Measurements from ENCODE around the gene DNER. TPM values are rescaled to one million over a fixed set of nuclear protein-coding genes. Genes with fewer than 3 reads are reported as not detected.

DNER gene
- total and polyA plus RNA-seq, 2 experiments from 2014 or later: 0.39 to 0.65 TPM

- Histone ChIP-seq H3K9me2 (ENCODE audit: insufficient read depth) (no peaks in the 10 kb centered on the region), H3K4me2 (ENCODE audit: unreplicated experiment) (peak overlapping the region; percentile 10), H3K9me3 (ENCODE audit: low read depth) (no peaks in the 10 kb centered on the region), H3K27ac (peak overlapping the region; percentile 67), H3K9ac (0 out of 2 replicates have a peak overlapping the region, but pooled peaks have one; percentile 6), H3K4me1 (ENCODE audit: insufficient read depth) (peaks cover 30% of the 10 kb centered on the region), H3K4me3 (no peak overlapping the region), H4K20me1 (ENCODE audit: insufficient read depth) (no peaks in the 10 kb centered on the region), H3K27me3 (replicated peaks; ENCODE audit: insufficient read depth) (no peaks in the 10 kb centered on the region), H2AFZ (no peak overlapping the region), H3F3A (ENCODE audit: insufficient read depth) (peaks cover 30% of the 10 kb centered on the region), H3K36me3 (ENCODE audit: low read depth) (no peaks in the 10 kb centered on the region), H3K79me2 (ENCODE audit: insufficient read depth) (no peaks in the 10 kb centered on the region)
- WGBS, 2 experiments (ENCODE audit: low coverage in 1 of 2, low lambda C conversion rate in 2 of 2, missing lambda C conversion rate in 2 of 2): 95 to 98% methylated on average over 4 of the region's 4 CpGs
- DNase-seq: no peak
- TF ChIP-seq EZH2 (IDR thresholded peaks at IDR 0.05; ENCODE audit: insufficient read depth, poor library complexity, severe bottlenecking): no peak
- no peak for TF ChIP-seq EZH2phosphoT487 (IDR thresholded peaks at IDR 0.05; ENCODE audit: insufficient read depth, low read depth)
- in situ Hi-C loops (cut with MboI): no loop called here
These were observed 369.4 kb downstream of the DNER start for GRCh38 chr2:229344955-229345354.

GRCh38 chr2:229344151-229344551, 370.2 kb downstream of the DNER start:
- peak; percentile 87 for DNase-seq
- 54 to 56% methylated on average over 6 of the region's 6 CpGs for WGBS, 2 experiments (ENCODE audit: low coverage in 1 of 2, low lambda C conversion rate in 2 of 2, missing lambda C conversion rate in 2 of 2)
- in situ Hi-C loops (cut with MboI): no loop called here
- no peaks in the 10 kb centered on the region for H3K9me2 ChIP-seq (ENCODE audit: insufficient read depth)
- H3K4me3 ChIP-seq: no peak overlapping the region
- peak overlapping the region; percentile 67 for H3K27ac ChIP-seq
- H3F3A ChIP-seq (ENCODE audit: insufficient read depth): peaks cover 32% of the 10 kb centered on the region
- no peaks in the 10 kb centered on the region for H3K36me3 ChIP-seq (ENCODE audit: low read depth)
- H3K9me3 ChIP-seq (ENCODE audit: low read depth): no peaks in the 10 kb centered on the region
- 0 out of 2 replicates have a peak, but pooled peaks have one; percentile 51 for TF ChIP-seq EZH2phosphoT487 (IDR thresholded peaks at IDR 0.05; ENCODE audit: insufficient read depth, low read depth)
- TF ChIP-seq EZH2 (IDR thresholded peaks at IDR 0.05; ENCODE audit: insufficient read depth, poor library complexity, severe bottlenecking): no peak
- no peaks in the 10 kb centered on the region for H4K20me1 ChIP-seq (ENCODE audit: insufficient read depth)
- H3K79me2 ChIP-seq (ENCODE audit: insufficient read depth): no peaks in the 10 kb centered on the region
- no peaks in the 10 kb centered on the region for H3K27me3 ChIP-seq (replicated peaks; ENCODE audit: insufficient read depth)
- H3K4me2 ChIP-seq (ENCODE audit: unreplicated experiment): peak overlapping the region; percentile 45
- H2AFZ ChIP-seq: no peak overlapping the region
- 0 out of 2 replicates have a peak overlapping the region, but pooled peaks have one; percentile 6 for H3K9ac ChIP-seq
- peaks cover 37% of the 10 kb centered on the region for H3K4me1 ChIP-seq (ENCODE audit: insufficient read depth)

GRCh38 chr2:229343661-229344060, 370.7 kb downstream of the DNER start:
- no peak overlapping the region for H3K9ac ChIP-seq
- H4K20me1 ChIP-seq (ENCODE audit: insufficient read depth): no peaks in the 10 kb centered on the region
- peaks cover 32% of the 10 kb centered on the region for H3F3A ChIP-seq (ENCODE audit: insufficient read depth)
- H3K9me2 ChIP-seq (ENCODE audit: insufficient read depth): no peaks in the 10 kb centered on the region
- H3K27ac ChIP-seq: peak overlapping the region; percentile 67
- no peaks in the 10 kb centered on the region for H3K36me3 ChIP-seq (ENCODE audit: low read depth)
- no peak overlapping the region for H2AFZ ChIP-seq
- no peak overlapping the region for H3K4me3 ChIP-seq
- no peaks in the 10 kb centered on the region for H3K9me3 ChIP-seq (ENCODE audit: low read depth)
- 94 to 97% methylated on average over 3 of the region's 3 CpGs for WGBS, 2 experiments (ENCODE audit: low coverage in 1 of 2, low lambda C conversion rate in 2 of 2, missing lambda C conversion rate in 2 of 2)
- H3K27me3 ChIP-seq (replicated peaks; ENCODE audit: insufficient read depth): no peaks in the 10 kb centered on the region
- peak overlapping the region; percentile 45 for H3K4me2 ChIP-seq (ENCODE audit: unreplicated experiment)
- no peak for DNase-seq
- H3K79me2 ChIP-seq (ENCODE audit: insufficient read depth): no peaks in the 10 kb centered on the region
- no peak for TF ChIP-seq EZH2 (IDR thresholded peaks at IDR 0.05; ENCODE audit: insufficient read depth, poor library complexity, severe bottlenecking)
- no peak for TF ChIP-seq EZH2phosphoT487 (IDR thresholded peaks at IDR 0.05; ENCODE audit: insufficient read depth, low read depth)
- in situ Hi-C loops (cut with MboI): no loop called here
- H3K4me1 ChIP-seq (ENCODE audit: insufficient read depth): peaks cover 37% of the 10 kb centered on the region

GRCh38 chr2:229342376-229342775, 372.0 kb downstream of the DNER start:
- Histone ChIP-seq H3K27ac (no peak overlapping the region), H3K9me2 (ENCODE audit: insufficient read depth) (no peaks in the 10 kb centered on the region), H3K9ac (no peak overlapping the region), H3K36me3 (ENCODE audit: low read depth) (no peaks in the 10 kb centered on the region), H3K27me3 (replicated peaks; ENCODE audit: insufficient read depth) (no peaks in the 10 kb centered on the region), H2AFZ (no peak overlapping the region), H4K20me1 (ENCODE audit: insufficient read depth) (no peaks in the 10 kb centered on the region), H3F3A (ENCODE audit: insufficient read depth) (peaks cover 32% of the 10 kb centered on the region), H3K79me2 (ENCODE audit: insufficient read depth) (no peaks in the 10 kb centered on the region), H3K4me2 (ENCODE audit: unreplicated experiment) (no peak overlapping the region), H3K4me1 (ENCODE audit: insufficient read depth) (peaks cover 37% of the 10 kb centered on the region), H3K4me3 (no peak overlapping the region), H3K9me3 (ENCODE audit: low read depth) (no peaks in the 10 kb centered on the region)
- WGBS, 2 experiments (ENCODE audit: low coverage in 1 of 2, low lambda C conversion rate in 2 of 2, missing lambda C conversion rate in 2 of 2): 91 to 94% methylated on average over 4 of the region's 4 CpGs
- TF ChIP-seq EZH2 (IDR thresholded peaks at IDR 0.05; ENCODE audit: insufficient read depth, poor library complexity, severe bottlenecking) (no peak), EZH2phosphoT487 (IDR thresholded peaks at IDR 0.05; ENCODE audit: insufficient read depth, low read depth) (no peak)
- in situ Hi-C loops (cut with MboI): no loop called here
- peak; percentile 36 for DNase-seq

Data from GM23248 (cell line).